NCI-H187 treated with DMSO at 0.1 percent for 48 hours (cell line): Measurements from ENCODE around the gene KANK2.
"Not testable (repeated sequence)": the region's sequence is repeated elsewhere in the genome, so short reads cannot be mapped to it uniquely, and the experiment has no call there.

Source experiments
- DNase-seq: peaks from one replicate; lab custom pipeline; 2025; lab: John Stamatoyannopoulos, UW

KANK2 gene

DNA sequence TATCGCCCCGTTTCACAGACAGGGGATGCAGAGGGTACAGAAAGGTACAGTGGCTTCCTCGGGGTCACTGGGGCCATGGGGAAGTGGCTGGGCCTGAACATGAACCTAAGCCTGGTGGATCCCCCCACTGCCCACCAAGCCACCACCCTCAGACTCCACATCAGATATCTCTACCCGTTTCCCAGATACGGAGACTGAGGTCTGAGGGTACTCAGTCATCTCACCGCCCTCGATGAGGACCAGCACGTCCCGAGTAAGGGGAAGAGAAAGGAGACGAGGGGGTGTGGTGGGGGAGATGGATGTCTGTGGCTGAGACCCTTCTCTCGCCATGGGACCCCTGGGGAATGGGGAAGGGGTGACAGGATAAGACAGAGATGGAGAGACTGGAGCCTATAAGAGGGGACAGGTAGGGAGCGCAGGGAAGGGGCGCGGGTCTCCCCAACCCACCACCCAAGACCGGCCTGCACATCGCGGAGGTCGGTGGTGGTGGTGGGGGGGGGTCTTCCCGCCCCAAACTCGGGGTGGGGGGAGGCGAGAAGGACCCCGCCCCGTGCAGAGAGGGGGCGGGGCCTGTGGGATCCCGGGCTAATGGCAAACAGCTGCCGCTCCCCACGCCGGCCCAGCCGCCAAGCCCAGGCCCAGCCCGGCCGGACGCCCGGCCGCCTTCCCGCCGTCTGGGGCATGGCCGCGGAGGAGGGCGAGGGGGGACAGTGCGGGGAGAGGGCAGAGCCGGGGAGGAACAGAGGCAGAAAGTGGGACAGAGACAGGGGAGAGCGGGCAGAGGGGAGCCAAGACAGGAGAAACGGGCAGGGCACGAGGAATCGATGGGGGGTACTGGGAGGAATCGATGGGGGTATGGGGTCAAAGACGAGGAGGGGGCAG, 698 bp downstream of the KANK2 start:
- DNase-seq, result no peak

DNA sequence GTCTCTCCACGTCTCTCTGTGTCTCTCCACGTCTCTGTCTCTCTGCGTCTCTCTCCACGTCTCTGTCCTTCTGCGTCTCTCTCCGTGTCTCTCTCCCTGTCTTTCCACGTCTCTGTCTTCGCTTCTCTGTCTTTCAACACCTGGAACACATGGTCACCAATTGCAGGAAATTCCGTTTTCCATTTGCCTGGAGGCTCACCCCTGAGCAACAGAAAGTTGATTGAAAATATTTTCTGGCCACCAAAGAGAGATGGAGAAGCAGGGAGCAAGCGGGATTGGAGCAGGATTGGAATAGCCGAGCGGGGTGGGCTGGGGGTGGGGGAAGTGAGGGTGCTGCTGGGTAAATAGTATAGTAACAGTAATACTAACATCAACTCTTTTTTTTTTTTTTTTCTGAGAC, 1.7 kb downstream of the KANK2 start:
- DNase-seq, result no peak

DNA sequence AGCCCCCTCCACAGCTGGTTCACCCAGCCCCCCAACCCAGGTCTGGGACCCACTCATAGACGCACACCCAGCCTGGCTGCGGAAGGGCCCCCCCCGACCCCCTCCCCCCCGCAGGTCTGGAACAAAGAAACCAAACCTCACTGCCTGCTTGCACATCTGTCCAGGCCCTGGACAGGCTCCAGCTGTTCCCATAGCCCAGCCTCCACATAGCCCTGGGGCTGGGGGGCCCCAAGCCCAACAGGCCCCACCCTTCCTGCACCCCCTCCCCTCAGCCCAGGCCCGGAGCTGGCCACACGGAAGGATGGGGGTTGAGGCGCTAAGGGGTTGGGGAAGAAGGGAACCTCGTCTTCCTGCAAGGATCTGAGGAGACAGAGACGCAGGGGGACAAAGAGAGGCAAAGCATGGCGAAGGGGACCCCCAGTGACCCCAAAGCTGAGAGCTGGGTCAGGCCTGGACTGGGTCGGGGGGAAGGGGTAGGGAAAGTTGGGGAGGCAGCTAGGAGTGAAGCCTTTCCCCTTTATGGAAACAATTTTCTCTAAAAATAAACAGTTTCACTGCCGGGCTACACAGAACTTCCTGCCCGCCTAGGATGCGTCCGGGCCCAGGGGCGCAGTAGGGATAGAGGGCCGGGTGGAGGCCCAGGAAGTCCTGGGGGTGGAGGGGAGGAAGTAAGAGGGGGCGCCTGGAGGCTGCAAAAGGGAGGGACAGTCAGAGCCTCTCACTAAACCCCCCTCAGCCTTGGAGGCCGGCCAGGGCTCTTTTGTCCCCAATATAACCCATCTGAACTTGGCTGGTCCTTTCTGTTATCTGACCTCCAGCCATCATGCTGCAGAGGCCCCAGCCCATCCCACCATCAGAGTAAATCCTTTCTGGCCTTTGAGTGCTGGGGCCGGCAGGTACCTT, 2.4 kb downstream of the KANK2 start:
- no peak for DNase-seq

DNA sequence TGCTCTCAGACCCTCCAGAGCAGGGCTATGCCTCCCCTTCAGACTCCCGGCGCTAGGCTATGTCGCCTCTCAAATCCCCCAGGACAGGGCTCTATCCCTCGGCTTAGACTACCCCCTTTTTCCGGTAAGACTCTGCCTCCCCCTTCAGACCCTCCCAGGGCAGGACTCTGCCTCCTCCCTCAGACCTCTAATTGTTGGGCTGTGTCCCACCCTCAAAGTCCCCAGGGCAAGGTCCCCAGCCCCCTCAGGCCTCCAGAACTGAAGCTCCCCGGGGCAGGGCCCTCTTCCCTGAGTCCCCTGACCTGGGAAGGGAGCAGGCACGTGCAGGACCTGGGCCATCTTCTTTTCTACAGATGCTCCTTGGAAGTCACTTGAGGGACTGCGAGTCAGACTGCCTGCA, 3.2 kb downstream of the KANK2 start:
- no peak for DNase-seq

DNA sequence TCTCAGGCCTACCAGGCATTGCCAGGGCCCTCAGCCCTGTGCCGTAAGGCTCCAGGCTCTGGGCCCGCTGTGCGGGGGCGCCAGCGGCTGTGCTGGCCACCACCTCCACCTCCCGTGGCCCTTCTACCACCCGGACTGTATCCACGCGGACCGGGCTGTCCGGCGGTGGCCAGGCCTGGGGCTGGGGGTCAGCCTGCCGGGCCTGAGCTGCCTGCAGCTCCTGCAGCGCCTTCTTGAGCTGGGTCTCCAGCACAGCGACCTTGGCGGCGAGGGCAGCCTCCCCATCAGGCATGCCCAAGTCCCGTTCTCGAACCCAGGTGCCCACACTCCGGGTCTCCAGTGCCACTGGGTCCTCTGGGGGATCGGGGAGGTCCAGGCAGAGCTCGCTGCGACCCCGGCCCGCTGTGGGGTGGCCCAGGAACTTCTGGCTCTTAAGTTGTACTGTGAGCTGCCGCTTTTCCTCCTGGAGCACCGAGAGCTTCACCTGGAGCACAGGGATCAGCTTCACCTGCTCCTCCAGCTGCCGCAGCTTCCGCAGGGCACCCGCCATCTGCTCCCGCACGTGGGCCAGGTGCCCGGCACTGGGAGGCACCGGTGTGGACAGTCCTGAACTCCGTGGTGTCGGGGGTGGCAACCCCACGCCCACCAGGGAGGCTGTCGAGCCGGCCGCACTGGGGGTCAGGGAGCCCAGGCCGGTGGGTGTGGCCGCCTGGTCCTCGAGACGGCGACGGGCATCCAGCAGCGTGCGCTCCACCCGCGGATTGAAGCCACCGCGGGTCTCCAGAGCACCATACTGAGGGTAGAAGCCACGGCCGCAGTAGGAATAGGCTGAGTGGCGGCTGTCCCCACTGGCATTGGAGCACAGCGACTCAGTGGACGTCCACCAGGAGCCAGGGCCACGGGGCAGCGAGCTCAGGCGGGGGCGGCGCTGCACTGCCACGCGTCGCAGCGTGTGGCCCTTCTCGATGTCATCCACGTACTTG, 4.1 kb downstream of the KANK2 start:
- no peak for DNase-seq

DNA sequence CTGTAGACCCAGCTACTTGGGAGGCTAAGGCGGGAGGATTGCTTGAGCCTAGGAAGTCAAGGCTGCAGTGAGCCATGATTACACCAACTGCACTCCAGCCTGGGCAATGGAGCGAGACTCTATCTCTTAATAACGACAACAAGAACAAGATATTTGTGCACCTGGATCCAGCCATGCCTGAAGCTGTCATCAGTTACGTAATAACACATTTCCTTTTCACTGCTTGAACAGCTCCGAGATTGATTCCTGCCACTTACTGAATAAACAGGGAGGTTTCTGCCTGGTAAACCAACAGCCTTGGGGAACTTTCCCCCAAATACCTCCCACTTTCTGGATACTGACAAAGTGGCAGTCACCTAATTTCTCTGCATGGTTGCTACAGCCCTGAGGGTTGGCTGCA, 5.4 kb downstream of the KANK2 start:
- DNase-seq, result no peak

DNA sequence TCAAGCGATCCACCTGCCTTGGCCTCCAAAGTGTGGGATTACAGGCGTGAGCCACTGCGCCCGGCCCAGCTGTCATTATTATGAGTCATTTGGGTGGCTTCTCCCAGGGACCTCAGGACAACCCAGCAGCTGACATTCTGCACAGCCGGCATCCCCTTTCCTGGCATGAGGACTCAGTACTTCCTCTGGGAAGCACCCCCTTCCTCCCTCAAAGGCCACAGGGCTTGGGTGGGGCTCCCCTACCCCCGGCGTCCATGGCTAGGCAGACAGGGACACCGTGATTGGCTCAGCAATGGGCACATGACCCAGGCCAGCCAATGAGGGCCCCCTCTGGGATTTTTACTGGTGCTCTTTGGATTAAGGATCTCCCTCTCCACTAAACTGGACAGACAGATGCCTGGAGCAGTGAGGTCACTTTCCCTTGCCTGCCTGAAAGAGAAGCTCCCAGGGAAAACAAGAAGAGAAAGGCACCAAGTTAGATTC, 6.0 kb downstream of the KANK2 start:
- DNase-seq, result no peak

DNA sequence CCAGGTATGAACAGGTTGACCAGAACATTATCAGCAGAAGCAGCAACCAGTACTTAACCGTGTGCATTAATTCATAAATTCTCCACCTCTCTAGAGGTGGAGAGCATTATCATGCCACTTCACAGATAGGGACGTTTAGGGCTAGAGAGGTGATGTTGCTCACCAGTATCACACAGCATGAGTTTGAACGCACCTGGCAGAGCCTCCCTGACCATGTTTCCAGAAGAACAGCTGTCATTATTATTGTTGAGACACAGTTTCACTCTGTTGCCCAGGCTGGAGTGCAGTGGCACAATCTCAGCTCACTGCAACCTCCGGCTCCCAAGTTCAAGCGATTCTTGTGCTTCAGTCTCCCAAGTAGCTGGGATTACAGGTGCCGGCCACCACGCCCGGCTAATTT, 6.8 kb downstream of the KANK2 start:
- DNase-seq, result no peak

DNA sequence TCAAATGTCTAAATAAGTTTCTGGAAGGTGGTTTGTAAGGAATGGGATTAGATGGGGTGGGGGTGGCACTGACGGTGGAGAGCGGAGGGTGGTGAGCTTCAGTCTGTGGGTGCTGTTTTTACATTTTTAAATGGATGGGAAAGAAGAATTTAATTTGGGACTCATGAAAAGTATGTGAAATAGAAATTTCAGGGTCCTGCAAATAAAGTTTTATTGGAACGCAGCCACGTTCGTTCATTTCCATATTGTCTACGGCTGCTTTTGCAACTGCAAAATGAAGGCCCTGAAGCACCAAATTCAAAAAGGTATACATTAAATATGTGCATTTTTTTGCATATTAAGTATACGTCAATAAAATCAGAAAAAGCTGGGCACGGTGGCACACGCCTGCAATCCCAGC, 9.9 kb downstream of the KANK2 start:
- DNase-seq, result no peak

DNA sequence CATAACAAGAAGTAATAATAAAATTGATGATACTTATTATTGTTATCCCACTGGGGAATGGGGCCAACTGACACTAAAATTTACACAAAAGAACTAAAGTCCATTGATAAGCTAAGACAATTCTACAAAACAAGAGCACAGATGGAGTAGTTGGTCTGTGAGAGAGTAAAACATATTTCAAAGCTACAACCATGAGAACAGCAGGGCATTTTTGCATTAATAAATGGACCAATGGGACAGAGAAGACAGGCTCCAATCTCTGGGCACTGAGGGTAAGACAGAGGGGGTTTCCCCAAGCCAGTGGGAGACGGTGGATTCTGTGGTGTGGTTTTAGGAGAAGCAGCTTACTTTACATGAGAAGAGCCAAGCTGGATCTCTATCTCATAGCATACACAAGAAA, 14.4 kb downstream of the KANK2 start:
- no peak for DNase-seq

DNA sequence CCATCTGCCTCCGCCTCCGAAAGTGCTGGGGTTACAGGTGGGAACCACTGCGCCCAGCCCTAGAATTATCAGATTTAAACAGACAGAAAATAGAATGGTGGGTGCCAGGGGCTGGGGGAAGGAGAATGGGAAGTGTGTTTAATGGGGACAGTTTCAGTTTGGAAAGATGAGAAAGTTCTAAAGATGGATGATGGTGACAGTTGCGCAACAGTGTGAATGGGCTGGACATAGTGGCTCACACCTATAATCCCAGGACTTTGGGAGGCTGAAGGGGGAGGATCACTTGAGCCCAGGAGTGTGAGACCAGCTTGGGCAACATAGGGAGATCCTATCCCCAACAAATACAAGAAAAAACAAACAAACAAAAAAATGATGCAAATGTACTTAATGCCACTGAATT, 15.9 kb downstream of the KANK2 start:
- no peak for DNase-seq

DNA sequence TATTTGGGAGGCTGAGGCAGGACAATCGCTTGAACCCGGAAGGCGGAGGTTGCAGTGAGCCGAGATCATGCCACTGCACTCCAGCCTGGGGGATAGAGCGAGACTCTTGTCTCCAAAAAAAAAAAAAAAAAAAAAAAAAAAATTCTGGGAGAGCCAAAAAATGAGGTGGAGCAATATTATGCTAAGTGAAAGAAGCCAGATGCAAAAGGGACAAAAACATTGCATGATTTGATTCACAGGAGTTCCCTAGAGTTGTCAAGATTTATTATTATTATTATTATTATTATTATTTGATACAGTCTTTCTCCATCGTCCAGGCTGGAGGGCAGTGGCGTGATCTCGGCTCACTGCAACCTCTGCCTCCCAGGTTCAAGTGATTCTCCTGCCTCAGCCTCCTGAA, 16.4 kb downstream of the KANK2 start:
- not testable (repeated sequence) for DNase-seq

DNA sequence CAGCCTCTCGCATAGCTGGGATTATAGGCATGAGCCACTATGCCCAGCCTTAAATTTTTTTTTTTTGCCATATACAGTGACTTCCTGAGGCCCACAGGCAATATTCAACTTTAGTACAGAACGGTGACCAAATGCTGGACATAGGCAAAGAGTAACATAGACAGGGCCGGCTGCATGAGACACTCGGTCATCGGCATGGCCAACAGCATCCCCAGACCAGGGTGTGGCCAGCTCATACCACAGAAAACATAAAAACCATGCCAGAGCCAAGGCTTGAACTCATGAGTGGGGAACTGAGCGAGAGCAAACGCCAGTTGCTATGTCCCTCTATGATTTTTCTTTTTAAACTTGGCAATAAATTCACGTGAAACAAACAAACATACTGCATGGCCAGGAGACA, 17.0 kb downstream of the KANK2 start:
- DNase-seq, result no peak

DNA sequence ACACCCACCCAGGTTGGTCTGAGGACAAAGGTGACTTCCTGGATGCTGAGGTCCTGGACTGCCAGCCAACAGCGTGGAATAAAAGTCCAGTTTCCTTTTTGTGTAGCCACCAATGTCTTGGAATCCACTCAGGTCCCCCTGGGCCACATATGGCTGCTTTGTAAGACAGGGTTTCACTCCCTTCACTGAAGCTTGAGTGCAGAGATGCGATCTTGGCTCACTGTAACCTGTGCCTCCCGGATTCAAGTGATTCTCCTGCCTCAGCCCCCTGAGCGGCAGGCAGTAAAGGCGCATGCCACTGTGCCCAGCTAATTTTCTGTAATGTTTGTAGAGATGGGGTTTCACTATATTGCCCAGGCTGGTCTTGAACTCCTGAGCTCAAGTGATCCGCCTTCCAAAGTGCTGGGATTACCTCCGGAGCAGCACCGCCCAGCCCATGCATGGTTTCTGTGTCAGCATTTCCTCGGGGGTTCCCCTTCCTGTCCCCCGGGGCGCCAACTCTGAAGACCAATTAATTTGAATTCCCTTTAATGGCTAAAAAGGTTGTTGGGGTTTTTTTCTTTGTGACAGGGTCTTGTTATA, 17.5 kb downstream of the KANK2 start:
- DNase-seq, result no peak

DNA sequence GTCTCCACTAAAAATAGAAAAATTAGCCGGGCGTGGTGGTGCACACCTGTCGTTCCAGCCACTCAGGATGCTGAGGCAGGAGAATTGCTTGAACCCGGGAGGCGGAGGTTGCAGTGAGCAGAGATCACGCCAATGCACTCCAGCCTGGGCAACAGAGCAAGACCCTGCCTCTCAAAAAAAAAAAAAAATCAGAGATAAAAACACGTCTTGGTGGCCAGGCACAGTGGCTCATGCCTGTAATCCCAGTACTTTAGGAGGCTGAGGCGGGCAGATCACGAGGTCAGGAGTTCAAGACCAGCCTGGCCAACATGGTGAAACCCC, 18.2 kb downstream of the KANK2 start:
- DNase-seq, result not testable (repeated sequence)

DNA sequence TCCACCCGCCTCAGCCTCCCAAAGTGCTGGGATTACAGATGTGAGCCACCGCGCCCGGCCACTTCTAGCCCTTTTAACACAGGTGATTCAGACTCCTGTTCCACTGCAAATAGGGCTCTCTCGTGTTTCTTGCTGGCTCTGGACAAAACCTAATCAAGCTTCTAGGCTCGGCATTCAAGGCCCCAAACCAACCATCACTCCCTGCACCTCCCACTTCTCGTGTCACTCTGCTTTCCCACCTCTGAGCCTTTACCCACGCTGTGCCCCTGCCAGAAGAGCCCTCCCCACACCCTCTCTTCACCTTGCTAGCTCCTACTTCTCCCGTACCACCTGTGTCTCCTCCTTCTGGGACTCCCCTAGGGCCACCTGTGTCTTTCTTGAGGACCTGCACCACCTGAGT, 19.8 kb downstream of the KANK2 start:
- no peak for DNase-seq

DNA sequence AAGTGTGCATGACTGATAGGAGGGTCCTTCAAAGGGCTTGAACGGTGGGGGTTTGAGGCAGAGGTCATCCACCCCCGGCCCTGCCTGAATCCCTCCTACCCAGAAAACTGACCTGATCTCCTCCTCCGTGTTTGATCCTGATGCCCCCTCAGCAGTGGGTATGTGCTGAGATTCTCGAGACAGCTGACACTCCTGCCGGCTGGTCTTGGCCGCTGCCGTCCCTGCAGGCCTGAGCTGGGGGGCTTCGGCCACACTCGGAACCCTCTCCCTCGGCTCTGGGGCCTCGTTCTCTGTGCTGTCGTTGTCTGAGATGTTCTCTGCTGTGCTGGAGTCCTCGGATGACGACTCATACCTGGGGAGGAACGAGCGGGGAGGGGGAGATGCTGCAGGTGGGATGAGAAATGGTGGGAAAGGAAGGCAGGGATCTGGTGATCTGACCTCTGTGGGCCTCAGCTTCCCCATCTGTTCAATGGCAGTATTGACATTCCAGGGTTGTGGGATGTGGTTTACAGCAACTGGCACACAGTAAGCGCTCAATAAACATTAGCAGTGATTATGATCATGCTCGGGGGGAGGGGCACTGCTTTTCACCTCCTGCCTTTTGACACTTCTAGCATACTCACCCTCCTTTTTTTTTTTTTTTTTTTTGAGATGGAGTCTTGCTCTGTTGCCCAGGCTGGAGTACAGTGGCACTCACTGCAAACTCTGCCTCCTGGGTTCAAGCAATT, 20.7 kb downstream of the KANK2 start:
- no peak for DNase-seq

DNA sequence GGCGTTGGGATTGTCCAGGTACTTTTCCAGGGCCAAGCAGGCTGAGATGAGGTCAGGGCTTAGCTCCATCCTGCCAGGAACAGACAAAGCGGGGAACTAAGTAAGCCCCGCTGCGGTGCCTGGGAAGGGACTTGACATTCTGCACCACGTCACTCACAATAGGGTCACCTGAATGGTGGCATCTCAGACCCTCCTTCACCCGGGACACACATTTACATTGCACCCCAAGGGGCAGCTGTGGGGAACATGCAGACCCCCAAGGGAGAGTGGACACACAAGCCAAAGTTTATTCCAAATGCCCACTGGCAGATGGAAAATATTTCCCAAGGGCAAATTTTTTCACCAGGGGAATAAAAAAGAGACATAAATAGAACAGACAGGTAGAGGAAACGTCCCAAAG, 21.4 kb downstream of the KANK2 start:
- no peak for DNase-seq

DNA sequence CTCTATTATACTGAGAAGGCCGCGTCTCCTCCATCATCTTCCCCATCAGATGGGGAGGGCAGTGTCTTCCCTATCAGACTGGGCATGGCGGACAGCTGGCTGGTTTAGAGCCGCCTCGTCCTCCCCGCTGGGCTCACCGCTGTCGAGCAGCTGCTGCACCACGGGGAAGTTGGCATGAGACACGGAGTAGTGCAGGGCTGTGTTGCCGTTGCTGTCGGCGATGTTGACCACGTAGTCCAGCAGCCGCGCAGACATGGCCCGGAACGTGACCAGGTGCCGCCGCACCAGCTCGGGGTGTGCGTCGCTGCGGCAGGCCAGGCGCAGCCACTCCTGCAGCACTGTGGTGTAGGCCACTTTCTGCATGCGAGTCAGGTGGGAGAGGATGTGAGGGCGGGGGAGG, 23.0 kb downstream of the KANK2 start:
- DNase-seq, result no peak

DNA sequence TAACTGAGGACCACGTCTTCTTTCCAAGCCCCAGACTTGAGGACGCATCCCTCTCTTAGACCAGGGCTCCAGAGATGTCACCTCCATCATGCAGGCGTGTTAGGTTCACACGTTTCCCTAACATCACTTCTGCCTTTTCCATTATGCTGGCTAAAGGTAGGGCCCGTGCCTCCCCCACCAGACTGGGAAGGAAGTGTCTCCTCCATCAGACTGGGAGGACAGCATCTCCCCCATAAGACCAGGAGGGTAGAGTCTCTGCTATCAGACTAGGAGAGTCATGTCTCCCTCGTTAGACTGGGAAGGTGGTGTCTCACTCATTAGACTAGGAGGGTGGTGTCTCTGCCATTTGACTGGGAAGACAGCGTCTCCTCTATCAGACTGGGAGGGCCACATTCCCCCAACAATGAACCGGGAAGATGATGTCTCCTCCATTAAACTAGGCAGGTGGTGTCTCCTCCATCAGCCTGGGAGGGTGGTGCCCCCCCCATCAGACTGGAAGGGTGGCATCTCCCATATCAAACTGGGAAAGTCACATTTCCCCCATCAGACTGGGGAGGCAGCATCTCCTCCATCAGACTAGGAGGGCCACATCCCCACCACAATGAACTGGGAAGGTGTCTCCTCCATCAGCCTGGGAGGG, 23.7 kb downstream of the KANK2 start:
- no peak for DNase-seq
